HEK293 (cell line): ENCODE measurements around the gene TASP1.

Experiments
- BCL11A ChIP-seq: fragments of 450-650 bp; formaldehyde crosslinking; IDR thresholded peaks from 2 replicates; pipeline ENCODE4 v1.5.1; 2016; ENCODE audit warnings: low read depth, missing biosample characterization, missing genetic modification characterization
- PRDM1 ChIP-seq: fragments of 450-650 bp; formaldehyde crosslinking; IDR thresholded peaks from 2 replicates; pipeline ENCODE4; 2016; ENCODE audit warnings: missing biosample characterization, missing genetic modification characterization
- SALL2 ChIP-seq: fragments of 450-650 bp; formaldehyde crosslinking; IDR thresholded peaks from 2 replicates; pipeline ENCODE4 v1.5.0; 2017; ENCODE audit warnings: missing biosample characterization, mild to moderate bottlenecking, missing genetic modification characterization, borderline replicate concordance
- YY1 ChIP-seq: fragments of 450-650 bp; formaldehyde crosslinking; IDR thresholded peaks from 2 replicates; pipeline ENCODE4 v1.5.1; 2018; ENCODE audit warnings: missing biosample characterization, missing genetic modification characterization
- ZNF747 ChIP-seq: fragments of 450-650 bp; formaldehyde crosslinking; IDR thresholded peaks from 2 replicates; pipeline ENCODE4 v1.5.1; 2016; ENCODE audit warnings: missing biosample characterization, missing genetic modification characterization
- ZNF837 ChIP-seq: fragments of 450-650 bp; formaldehyde crosslinking; IDR thresholded peaks from 2 replicates; pipeline ENCODE4 v1.5.1; 2016; ENCODE audit warnings: missing biosample characterization, missing genetic modification characterization
- ZSCAN16 ChIP-seq: fragments of 450-650 bp; formaldehyde crosslinking; IDR thresholded peaks from 2 replicates; pipeline ENCODE4 v1.5.1; 2016; ENCODE audit warnings: missing biosample characterization, missing genetic modification characterization
- TF ChIP-seq, protein P1 (sequence below): fragments of 450-650 bp; formaldehyde crosslinking; IDR thresholded peaks from 2 replicates; pipeline ENCODE4 v1.5.1; 2016; ENCODE audit warnings: missing biosample characterization, missing genetic modification characterization
- TF ChIP-seq, protein P2 (sequence below): fragments of 450-650 bp; formaldehyde crosslinking; IDR thresholded peaks from 2 replicates; pipeline ENCODE4 v1.5.1; 2016; ENCODE audit warnings: missing biosample characterization, missing genetic modification characterization
- TF ChIP-seq, protein P3 (sequence below): fragments of 450-650 bp; formaldehyde crosslinking; IDR thresholded peaks from 2 replicates; pipeline ENCODE4 v1.5.1; 2016; ENCODE audit warnings: missing biosample characterization, missing genetic modification characterization

DNA sequence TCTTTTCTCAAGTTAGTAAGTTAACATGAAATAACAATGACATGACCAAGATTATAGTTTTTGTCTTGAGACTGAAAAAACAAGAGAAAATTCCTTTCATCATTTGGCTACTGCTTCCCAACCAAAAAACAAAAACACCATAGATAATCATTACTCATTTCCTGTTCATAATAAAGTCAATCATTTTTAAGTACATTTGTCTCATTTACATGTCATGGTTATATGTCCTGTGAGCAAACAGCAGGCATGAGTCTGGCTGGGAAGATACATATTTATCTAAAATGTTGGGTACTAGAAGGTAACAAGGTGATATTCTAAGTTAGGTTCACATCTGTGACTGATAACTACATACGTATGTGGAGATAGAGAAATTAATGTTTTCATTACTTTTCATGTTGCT, 237.1 kb downstream of the TASP1 start:
- TF ChIP-seq SALL2 (tag by site-specific recombination), result no peak
- no peak for TF ChIP-seq BCL11A
- TF ChIP-seq, protein P1, sequence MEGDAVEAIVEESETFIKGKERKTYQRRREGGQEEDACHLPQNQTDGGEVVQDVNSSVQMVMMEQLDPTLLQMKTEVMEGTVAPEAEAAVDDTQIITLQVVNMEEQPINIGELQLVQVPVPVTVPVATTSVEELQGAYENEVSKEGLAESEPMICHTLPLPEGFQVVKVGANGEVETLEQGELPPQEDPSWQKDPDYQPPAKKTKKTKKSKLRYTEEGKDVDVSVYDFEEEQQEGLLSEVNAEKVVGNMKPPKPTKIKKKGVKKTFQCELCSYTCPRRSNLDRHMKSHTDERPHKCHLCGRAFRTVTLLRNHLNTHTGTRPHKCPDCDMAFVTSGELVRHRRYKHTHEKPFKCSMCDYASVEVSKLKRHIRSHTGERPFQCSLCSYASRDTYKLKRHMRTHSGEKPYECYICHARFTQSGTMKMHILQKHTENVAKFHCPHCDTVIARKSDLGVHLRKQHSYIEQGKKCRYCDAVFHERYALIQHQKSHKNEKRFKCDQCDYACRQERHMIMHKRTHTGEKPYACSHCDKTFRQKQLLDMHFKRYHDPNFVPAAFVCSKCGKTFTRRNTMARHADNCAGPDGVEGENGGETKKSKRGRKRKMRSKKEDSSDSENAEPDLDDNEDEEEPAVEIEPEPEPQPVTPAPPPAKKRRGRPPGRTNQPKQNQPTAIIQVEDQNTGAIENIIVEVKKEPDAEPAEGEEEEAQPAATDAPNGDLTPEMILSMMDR (tag by site-specific recombination), result no peak
- no peak for TF ChIP-seq ZNF837 (tag by site-specific recombination)
- TF ChIP-seq ZSCAN16 (tag by site-specific recombination), result no peak
- TF ChIP-seq, protein P2, sequence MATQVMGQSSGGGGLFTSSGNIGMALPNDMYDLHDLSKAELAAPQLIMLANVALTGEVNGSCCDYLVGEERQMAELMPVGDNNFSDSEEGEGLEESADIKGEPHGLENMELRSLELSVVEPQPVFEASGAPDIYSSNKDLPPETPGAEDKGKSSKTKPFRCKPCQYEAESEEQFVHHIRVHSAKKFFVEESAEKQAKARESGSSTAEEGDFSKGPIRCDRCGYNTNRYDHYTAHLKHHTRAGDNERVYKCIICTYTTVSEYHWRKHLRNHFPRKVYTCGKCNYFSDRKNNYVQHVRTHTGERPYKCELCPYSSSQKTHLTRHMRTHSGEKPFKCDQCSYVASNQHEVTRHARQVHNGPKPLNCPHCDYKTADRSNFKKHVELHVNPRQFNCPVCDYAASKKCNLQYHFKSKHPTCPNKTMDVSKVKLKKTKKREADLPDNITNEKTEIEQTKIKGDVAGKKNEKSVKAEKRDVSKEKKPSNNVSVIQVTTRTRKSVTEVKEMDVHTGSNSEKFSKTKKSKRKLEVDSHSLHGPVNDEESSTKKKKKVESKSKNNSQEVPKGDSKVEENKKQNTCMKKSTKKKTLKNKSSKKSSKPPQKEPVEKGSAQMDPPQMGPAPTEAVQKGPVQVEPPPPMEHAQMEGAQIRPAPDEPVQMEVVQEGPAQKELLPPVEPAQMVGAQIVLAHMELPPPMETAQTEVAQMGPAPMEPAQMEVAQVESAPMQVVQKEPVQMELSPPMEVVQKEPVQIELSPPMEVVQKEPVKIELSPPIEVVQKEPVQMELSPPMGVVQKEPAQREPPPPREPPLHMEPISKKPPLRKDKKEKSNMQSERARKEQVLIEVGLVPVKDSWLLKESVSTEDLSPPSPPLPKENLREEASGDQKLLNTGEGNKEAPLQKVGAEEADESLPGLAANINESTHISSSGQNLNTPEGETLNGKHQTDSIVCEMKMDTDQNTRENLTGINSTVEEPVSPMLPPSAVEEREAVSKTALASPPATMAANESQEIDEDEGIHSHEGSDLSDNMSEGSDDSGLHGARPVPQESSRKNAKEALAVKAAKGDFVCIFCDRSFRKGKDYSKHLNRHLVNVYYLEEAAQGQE (tag by site-specific recombination), result no peak
- TF ChIP-seq, protein P3, sequence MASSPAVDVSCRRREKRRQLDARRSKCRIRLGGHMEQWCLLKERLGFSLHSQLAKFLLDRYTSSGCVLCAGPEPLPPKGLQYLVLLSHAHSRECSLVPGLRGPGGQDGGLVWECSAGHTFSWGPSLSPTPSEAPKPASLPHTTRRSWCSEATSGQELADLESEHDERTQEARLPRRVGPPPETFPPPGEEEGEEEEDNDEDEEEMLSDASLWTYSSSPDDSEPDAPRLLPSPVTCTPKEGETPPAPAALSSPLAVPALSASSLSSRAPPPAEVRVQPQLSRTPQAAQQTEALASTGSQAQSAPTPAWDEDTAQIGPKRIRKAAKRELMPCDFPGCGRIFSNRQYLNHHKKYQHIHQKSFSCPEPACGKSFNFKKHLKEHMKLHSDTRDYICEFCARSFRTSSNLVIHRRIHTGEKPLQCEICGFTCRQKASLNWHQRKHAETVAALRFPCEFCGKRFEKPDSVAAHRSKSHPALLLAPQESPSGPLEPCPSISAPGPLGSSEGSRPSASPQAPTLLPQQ (tag by site-specific recombination), result no peak
- TF ChIP-seq YY1 (tag by site-specific recombination), result no peak
- TF ChIP-seq ZNF747 (tag by site-specific recombination), result no peak
- no peak for TF ChIP-seq PRDM1 (tag by site-specific recombination)
